ENCODE data around the gene RRBP1. TPM values are rescaled to one million over a fixed set of nuclear protein-coding genes. Genes with fewer than 3 reads are reported as not detected.

Gene RRBP1
- total and polyA plus RNA-seq, 9 donors = 29.2 to 159 (median 83.8) TPM

GRCh38 chr20:17616480-17617211 is 65.4 kb downstream of the RRBP1 start:
- intact Hi-C loops (cut with DNase I) = loop anchor here (2.0 to 5.0 kb wide), 2 partner anchors 79 to 80 kb away; no protein-coding TSS in a partner anchor
- H3K36me3 ChIP-seq = no peaks in the 10 kb centered on the region
- H3K27ac ChIP-seq = no peak overlapping the region
- no peaks in the 10 kb centered on the region for H3K27me3 ChIP-seq
- peaks cover 16% of the 10 kb centered on the region for H3K4me1 ChIP-seq (ENCODE audit: insufficient read depth)
- H3K4me3 ChIP-seq = no peak overlapping the region
- TF ChIP-seq EP300 (IDR thresholded peaks at IDR 0.05) (no peak), POLR2A (IDR thresholded peaks at IDR 0.05) (no peak), CTCF (IDR thresholded peaks at IDR 0.05) (no peak)
- peak in 3 of 5 donors; percentile 25 to 35 (median 32) for DNase-seq
- no peaks in the 10 kb centered on the region for H3K9me3 ChIP-seq
- WGBS, 3 donors = 84 to 87% (median 86%) methylated on average over 22 of the region's 22 CpGs

GRCh38 chr20:17615645-17616479 is 66.2 kb downstream of the RRBP1 start:
- peak in 3 of 5 donors; percentile 14 to 40 (median 19) for DNase-seq
- no peaks in the 10 kb centered on the region for H3K36me3 ChIP-seq

GRCh38 chr20:17614812-17615644 is 67.0 kb downstream of the RRBP1 start:
- H3K27ac ChIP-seq = peak overlapping the region in 1 of 2 donors; percentile 43
- H3K9me3 ChIP-seq = no peaks in the 10 kb centered on the region
- no peak overlapping the region for H3K4me3 ChIP-seq
- peaks cover 17% of the 10 kb centered on the region for H3K4me1 ChIP-seq (ENCODE audit: insufficient read depth)
- DNase-seq = peak in 3 of 5 donors; percentile 21 to 55 (median 46)
- TF ChIP-seq CTCF (IDR thresholded peaks at IDR 0.05) (no peak), POLR2A (IDR thresholded peaks at IDR 0.05) (no peak), EP300 (IDR thresholded peaks at IDR 0.05) (no peak)
- no peaks in the 10 kb centered on the region for H3K27me3 ChIP-seq
- 36 to 48% (median 45%) methylated on average over 32 of the region's 32 CpGs for WGBS, 3 donors
- no peaks in the 10 kb centered on the region for H3K36me3 ChIP-seq
- intact Hi-C loops (cut with DNase I) = loop anchor here in 3 of 4 donors (5.0 kb wide), 2 partner anchors 43 to 78 kb away; partner anchors contain the start of gene DSTN (in 2 of the 3)

More at GRCh38 chr20:17615645-17616479, 66.2 kb downstream of the RRBP1 start:
- no peak overlapping the region for H3K27ac ChIP-seq
- WGBS, 3 donors = 70 to 73% (median 71%) methylated on average over 18 to 22 of the region's 22 CpGs
- H3K9me3 ChIP-seq = no peaks in the 10 kb centered on the region
- H3K4me3 ChIP-seq = no peak overlapping the region
- intact Hi-C loops (cut with DNase I) = loop anchor here (2.0 to 5.0 kb wide), 2 partner anchors 79 kb away; no protein-coding TSS in a partner anchor
- no peak for TF ChIP-seq CTCF (IDR thresholded peaks at IDR 0.05)
- no peak for TF ChIP-seq POLR2A (IDR thresholded peaks at IDR 0.05)
- TF ChIP-seq EP300 (IDR thresholded peaks at IDR 0.05) = no peak
- H3K4me1 ChIP-seq (ENCODE audit: insufficient read depth) = peaks cover 17% of the 10 kb centered on the region
- H3K27me3 ChIP-seq = no peaks in the 10 kb centered on the region
